Stimulated activated CD4-positive, alpha-beta T cell treated with anti-CD3 and anti-CD28 coated beads, Interleukin-2, amount 100 ng/mL, for 24 hours (primary cell): ENCODE results near the gene HERC4.

Experiments
- DNase-seq, 2 donors: peaks; one replicate each; pipeline ENCODE4 v3.0.0-alpha.2; 2020

The HERC4 gene, protein sequence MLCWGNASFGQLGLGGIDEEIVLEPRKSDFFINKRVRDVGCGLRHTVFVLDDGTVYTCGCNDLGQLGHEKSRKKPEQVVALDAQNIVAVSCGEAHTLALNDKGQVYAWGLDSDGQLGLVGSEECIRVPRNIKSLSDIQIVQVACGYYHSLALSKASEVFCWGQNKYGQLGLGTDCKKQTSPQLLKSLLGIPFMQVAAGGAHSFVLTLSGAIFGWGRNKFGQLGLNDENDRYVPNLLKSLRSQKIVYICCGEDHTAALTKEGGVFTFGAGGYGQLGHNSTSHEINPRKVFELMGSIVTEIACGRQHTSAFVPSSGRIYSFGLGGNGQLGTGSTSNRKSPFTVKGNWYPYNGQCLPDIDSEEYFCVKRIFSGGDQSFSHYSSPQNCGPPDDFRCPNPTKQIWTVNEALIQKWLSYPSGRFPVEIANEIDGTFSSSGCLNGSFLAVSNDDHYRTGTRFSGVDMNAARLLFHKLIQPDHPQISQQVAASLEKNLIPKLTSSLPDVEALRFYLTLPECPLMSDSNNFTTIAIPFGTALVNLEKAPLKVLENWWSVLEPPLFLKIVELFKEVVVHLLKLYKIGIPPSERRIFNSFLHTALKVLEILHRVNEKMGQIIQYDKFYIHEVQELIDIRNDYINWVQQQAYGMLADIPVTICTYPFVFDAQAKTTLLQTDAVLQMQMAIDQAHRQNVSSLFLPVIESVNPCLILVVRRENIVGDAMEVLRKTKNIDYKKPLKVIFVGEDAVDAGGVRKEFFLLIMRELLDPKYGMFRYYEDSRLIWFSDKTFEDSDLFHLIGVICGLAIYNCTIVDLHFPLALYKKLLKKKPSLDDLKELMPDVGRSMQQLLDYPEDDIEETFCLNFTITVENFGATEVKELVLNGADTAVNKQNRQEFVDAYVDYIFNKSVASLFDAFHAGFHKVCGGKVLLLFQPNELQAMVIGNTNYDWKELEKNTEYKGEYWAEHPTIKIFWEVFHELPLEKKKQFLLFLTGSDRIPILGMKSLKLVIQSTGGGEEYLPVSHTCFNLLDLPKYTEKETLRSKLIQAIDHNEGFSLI

DNA sequence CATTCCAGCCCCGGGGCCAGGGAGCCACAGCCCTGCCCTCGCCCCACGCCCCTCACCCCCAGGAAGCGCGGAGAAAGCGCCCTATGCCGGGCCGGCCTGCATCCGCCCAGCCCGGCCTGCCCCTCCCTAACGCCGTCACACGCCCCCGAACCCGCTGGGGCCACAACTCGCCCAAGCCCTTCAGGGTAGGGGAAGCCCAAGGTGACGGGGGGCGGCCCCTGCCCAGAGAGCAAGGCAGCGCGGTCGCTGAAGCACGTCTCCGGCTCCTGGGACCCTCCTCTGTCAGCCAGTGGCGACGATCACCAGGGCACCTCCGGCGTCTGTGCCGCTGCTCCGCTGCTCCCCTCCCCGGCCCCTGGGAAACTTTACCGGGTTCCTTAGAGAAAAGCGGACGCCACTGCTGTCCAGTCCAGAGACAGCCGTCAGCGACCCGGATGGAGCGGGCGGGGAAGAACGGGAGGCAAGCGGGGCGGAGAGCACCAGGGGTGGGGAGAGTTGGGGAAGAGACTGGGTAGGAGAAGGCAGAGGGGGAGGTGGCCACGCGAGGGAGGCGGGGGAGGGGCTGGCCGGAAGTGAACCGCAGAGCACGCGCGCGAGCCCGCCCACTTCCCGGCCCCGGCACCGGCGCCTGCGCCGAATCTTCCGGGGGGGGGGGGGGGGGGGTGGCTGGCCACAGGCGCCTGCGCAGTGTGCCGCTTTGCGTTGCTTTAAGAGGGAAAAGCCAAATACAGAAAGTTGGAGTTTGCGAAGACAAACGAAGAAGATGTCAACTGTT, at the start of gene HERC4:
TSS of gene HERC4 (minus strand) at position 509 of the 775 bp plus-strand sequence. CDS start 2,175 bp downstream, outside the sequence.
- peak; percentile 90 to 91 for DNase-seq

DNA sequence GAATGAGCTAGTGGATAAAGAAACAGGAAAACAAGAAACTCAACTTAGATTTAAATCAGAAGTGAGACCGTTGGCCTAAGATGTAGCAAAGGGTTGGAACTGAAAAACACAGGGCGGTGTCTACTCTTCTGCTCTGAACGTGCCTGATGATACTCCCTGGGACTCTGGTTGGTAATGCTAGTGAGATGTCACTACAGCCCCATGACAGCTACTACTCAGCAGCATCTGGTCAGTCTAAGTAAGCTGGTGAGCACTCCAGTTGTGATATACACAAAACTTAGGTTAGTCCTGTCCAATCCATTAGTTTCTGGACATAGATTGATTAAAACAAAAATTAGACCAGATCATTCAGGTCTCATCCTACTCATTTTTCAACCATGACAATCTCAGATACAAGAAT, 49.6 kb upstream of the HERC4 start:
- no peak for DNase-seq

DNA sequence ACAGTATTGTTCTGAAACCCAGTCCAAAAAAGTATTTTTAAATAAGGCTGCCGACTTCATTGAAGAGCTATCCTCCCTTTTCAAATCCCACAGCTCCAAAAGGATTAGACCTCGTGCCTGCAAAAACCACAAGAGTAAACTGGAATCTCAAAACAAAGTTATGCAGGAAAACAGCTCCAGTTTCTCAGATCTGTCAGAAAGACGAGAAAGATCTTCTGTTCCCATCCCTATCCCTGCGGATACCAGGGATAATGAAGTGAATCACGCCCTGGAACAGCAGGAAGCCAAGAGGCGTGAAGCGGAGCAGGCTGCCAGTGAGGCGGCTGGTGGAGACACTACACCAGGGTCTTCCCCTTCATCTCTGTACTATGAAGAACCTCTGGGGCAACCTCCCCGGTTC, 46.8 kb upstream of the HERC4 start:
- no peak for DNase-seq

DNA sequence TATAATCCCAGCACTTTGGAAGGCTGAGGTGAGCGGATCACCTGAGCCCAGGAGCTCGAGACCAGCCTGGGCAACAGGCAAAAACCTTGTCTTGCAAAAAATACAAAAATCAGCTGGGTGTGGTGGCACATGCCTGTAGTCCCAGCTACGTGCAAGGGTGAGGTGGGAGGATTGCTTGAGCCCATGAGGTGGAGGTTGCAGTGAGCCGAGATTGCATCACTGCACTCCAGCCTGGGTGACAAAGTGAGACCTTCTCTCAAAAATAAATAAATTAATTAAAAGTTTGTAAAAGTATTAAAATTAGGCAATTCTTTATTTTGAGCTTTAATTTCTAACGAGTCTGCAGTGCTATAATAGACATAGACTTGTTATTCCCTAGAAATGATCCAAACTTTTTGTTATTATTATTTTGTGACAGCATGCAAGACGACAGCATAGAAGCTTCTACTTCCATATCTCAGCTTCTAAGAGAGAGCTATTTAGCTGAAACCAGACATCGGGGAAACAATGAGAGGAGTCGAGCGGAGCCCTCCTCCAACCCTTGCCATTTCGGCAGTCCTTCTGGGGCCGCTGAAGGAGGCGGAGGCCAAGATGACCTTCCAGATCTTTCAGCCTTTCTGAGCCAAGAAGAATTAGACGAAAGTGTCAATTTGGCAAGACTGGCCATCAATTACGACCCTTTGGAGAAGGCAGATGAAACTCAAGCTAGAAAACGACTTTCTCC, 46.1 kb upstream of the HERC4 start:
- DNase-seq, result no peak

DNA sequence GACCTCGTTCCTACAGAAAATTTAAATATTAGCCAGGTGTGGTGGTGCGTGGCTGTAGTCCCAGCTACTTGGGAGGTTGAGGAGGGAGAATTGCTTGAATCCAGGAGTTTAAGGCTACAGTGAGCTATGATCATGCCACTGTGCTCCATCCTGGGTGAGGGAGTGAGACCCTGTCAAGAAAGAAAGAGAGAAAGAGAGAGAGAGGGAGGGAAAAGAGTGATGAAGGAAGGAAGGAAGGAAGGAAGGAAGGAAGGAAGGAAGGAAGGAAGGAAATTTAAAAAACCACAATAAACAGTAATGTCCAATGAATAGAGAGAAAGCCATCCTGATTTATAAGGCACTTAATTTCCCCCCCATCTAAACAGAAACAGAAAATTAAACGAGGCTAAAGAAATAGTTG, 43.6 kb upstream of the HERC4 start:
- DNase-seq, result no peak

DNA sequence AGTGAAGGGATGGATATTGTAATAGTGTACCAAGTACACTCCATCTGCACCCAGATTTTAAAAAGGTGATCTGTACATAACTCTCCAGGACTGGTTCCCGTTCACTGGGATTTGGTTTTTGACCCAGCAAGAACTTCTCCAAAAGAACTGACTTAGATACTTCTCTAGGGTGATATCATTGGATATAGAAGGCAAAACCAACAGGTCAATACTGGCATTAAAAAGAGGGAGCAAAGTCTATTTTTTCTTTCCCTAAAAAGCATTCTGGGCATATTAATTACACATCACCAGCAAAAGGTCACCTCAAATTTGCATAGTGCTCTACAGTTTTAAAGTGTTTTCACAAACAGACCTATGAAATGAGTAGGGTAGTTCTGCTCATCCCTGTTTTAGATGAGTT, 37.8 kb upstream of the HERC4 start:
- no peak for DNase-seq

DNA sequence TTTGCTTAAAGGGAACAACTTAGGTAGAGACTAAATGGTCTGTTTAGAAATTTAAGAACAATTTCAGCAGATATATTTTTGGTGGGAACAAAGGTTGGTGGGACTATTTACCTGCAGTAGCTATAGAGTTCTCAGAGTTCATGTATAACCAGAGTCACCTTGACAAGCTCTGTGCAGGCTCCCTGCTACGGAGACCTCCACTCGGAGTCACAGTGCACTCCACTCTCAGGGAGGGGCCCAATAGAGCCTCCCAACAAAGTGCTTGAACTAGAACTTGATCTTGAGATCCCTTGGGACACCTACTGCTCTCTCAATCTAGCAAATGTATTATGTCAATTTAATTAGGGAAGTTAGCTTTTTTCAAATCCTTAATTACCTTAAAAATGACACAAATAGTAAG, 36.5 kb upstream of the HERC4 start:
- DNase-seq, result no peak

DNA sequence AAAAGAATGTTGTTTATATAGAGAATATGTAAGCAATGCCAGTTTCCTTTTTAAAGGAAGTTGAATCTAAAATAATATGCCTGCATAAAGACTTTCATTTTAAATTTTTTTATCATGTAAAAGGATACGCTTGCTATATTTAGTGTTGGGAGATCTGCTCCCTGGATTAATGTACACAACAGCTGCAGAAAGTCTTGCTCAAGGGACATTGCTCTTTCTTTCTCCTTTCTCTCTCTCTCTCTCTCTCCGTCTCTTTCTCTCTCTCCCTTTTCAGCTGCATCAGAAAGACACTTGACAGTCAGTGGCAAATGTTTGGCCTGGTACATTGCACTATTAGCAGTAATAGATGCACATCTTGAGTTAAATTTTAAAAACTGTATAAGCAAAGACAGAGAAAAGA, 34.9 kb upstream of the HERC4 start:
- no peak for DNase-seq

DNA sequence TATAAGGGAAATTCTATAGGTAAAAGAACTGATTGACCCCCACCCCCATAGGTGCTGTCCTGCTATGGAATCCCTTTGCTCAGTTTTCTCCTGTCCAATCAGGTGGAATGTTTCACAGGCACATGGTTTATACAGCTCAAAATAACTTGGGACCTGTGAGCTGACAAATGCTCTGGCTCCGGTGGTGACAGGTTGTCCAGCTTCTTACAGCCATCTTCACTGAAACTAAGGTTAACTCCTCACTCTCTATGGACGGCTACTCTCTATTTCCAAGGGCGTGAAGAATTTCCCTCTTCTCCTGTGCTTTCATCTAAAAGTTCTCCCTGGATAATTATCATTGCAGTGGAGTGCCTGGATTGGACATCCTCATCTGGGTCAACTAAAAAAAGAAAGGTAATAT, 34.2 kb upstream of the HERC4 start, which contains the start of gene MYPN:
TSS of gene MYPN (plus strand) at position 158 of the 400 bp plus-strand sequence. CDS start 11,951 bp downstream, outside the sequence.
- DNase-seq, result no peak

DNA sequence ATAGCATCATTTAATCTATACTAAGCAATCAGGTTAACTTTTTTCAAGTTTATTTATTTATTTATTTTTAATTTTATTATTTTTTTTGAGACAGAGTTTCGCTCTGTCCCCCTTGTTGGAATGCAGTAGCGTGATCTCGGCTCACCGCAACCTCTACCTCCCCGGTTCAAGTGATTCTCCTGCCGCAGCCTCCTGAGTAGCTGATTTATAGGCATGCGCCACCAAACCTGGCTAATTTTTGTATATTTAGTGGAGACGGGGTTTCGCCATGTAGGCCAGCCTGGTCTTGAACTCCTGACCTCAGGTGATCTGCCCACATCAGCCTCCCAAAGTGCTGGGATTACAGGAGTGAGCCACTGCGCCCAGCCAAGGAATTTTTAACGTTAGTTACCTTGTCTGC, 33.6 kb upstream of the HERC4 start:
- no peak for DNase-seq

DNA sequence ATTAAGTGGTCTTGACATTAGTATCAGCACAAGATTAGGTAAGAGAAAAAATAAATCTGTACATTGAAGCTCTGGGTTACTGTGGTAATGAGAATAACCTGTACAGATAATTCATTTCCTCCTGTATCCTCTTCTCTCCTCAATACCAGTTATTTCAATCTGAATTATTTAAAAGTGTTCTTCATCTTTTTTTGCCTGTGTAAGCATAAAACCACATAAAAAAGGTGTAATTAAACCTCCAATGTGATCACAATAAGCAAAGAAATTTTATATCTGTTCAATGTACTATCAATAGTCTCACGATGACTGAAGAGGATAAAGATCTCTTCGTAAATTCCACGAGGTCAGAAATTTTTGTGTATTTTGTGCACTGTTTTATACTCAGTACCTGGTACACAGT, 33.0 kb upstream of the HERC4 start:
- DNase-seq, result no peak

DNA sequence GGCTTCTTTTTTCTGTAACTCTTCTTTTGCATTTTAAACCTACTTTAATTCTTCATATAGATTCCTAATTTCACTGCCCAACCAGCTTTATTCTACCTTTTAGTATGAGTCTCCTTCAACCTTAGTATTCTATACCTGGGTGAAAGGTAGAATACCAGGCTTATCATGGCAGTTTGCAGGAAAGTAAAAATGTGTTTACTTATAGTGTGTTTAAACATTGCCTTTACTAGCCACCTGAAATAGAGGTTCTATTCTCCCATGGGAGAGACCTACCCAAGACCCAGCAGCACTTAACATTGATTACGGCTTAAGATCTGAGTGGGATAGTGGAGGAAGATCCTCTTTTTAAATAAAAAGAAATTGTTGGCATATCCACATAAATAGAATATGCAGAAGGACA, 32.6 kb upstream of the HERC4 start:
- DNase-seq, result no peak

DNA sequence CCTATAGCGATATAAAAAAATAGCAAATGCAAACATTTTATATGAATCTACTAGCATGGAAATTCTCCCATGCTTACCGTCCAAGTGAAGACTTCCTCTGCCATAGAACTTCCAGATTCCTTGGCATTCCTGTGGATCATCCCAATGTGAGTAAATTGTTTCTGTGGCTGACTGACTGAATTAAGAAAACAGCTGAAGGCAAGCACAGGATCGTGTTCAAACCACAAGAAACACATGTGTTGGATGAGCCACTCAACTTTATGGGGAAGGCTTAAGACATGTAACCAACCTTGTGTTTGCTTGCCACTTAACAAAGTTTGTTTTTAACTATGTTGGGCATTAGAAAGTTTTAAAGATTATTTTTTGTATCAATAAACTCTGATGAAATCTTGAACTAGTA, 31.6 kb upstream of the HERC4 start:
- DNase-seq, result no peak

DNA sequence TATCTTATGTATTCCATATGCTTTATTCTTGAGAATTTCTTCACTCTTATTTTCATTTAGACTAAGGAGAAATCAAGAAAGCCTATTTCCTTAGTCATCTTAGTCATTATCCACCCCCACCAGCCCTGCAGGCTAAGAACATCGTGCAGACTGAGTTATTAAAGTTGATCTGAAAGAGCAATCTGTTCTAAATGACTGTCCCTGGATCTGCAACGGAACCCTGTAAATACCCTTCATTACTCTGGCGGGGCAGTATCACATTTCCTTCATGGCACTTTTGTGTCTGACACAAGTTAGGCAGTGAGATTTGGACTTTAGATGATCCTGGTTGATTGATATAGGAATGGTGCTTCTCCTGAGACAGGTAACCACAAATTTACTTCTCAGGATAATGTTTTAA, 30.7 kb upstream of the HERC4 start:
- no peak for DNase-seq

DNA sequence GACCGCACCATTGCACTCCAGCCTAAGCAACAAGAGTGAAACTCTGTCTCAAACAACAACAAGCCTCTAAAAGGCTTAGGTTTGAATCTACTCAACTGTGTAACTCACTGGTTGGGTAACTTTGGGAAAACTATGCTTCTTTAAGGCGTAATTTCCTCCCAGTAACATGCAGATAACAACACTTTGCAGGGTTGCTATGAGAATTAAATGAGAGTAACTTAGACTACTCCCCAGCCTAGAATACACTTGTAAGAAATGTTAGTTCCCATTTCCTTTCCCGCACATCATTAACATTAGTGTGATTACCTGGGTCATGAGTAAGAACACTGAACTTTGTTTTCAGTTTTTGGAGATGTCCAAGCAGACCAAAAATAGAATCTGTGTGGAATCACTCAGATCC, 28.8 kb upstream of the HERC4 start:
- no peak for DNase-seq

DNA sequence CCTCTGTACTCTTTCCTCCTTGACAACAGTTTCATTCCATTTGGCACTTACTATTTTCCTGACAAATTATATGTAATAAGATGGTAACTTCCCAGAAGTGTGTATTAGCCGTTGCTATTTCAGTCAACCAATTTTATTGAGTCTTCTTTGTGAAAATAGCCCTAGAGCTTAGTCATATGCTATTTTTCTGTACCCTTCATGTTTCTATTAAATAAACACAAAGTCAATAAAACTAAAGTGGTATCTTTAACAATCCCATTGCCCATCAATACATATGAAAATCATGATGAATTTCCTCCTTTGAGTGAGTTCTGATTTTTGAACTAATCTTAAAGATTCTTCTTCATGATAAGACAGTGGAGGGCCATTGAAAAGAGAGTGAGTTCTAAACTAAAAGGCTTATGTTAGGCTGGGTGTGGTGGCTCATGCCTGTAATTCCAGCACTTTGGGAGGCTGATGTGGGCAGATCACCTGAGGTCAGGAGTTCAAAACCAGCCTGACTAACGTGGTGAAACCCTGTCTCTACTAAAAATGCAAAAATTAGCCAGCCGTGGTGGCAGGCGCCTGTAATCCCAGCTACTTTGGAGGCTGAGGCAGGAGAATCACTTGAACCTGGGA, 28.3 kb upstream of the HERC4 start:
- DNase-seq, result no peak

DNA sequence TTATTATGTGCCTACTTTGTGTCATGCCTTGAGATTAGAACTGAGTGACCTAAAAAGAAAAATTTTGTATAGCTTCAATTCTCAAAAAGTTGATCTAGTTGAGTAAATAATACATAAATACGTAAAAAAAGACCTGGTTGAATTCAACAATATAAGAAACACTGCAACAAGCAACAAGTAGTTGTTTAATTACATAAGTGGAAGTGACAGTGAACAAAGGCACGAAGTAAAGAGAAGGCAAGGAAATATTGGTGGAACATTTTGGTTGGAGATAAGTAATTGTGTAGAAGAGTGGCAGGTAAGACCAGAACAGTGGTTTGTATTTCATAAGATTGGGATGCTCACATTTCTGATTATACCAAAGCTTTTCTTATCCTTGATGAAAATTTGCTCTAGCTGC, 26.0 kb upstream of the HERC4 start:
- no peak for DNase-seq

DNA sequence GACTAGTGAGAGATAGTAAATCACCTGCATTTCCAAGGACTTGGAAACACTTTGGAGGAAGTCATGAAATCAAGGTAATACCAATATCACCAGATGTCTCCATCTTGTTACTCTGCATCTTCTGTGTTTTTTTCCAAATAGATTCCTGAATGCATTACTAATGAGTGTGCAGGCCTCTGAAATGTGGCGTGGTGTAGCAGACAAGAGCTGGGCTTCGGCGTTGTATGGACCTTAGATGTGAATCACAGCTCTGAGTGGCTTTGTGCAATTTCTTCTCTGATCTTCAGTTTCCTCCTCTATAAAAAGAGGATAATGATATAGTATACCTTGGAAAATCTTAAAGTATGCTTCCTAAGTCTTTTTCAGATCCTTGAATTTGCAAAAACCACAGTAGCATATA, 24.7 kb upstream of the HERC4 start:
- no peak for DNase-seq

DNA sequence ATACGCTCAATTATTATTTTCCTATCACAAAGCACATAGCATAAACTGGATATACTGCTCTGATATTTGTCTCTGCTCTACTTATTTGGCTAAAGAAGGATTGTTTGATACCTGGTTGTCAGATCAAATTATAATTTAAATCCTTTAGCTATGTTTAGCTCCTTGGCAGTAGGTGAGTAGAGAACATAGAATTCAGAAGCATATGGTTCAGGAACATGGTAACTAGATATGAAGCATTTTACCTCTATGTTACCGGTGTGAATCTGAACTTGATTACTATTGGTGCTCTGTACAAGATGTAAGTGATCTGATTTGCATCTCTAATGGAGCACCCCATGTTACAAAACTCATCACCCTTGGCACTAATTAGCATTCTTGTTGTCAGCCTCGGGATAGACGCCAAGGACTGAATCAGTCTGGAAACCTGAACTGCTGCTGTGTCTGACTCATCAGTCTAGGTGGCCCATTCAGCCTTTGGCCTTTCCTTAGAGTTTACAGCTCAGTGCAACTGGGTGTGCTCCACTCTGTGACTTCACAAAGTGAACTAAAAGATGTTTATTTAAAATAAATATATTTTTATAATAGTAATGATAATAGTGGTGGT, 21.9 kb upstream of the HERC4 start:
- no peak for DNase-seq

DNA sequence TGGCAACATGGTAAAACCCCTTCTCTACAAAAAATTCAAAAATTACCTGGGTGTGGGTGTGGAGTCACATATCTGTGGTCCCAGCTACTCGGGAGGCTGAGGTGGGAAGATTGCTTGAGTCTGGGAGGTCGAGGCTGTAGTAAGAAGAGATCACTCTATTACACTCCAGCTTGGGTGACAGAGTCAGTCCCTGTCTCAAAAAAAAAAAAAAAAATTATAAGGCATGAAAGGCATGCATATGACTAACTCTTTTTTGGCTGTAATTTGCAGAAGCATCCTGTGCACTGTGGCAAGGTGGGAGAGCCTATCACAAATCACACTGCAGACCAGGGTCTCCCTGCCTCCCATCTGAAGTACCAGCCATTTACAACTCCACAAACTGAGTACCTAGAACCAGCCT, 20.1 kb upstream of the HERC4 start:
- no peak for DNase-seq

DNA sequence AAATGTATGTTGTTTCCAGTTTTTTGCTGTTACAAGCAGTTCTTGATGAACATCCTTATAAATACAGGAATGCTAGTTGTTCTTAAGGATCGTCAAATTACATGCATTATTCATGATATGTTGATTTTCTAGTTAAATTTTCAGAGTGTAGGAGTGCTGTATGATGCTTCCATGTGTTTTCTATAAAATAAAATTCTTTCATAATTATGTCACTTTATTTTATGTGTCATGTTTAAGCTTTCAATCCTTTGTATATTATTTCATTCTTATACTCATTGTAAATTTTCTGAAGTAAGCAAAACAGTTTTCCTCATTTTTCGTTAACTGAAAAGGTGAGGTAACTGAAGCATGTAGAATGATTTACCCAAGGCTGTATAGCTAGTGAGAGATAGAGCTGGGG, 17.4 kb upstream of the HERC4 start:
- no peak for DNase-seq
